Vagina (tissue), 2 donors: ENCODE results near the gene USP20. TPM values are rescaled to one million over a fixed set of nuclear protein-coding genes. Genes with fewer than 3 reads are reported as not detected.

Experiments used
- DNase-seq, 2 donors: peaks; one replicate each; pipeline ENCODE4 v3.0.0-alpha.2; 2017; ENCODE audit errors: extremely low spot score in 2 of 2
- H3K27ac ChIP-seq: fragments of 200-600 bp; sonication (generic); one replicate; pipeline ENCODE4 v1.5.1; 2019
- H3K27me3 ChIP-seq: fragments of 200-600 bp; sonication (generic); one replicate; pipeline ENCODE4 v1.5.1; 2019
- H3K36me3 ChIP-seq, 2 donors: fragments of 200-600 bp; sonication (generic); one replicate each; pipeline ENCODE4 v1.5.1; 2017 to 2019
- H3K4me1 ChIP-seq: fragments of 200-600 bp; sonication (generic); one replicate; pipeline ENCODE4 v1.5.1; 2019
- H3K4me3 ChIP-seq, 2 donors: fragments of 200-600 bp; sonication (generic); 1 replicate in 1 of 2; 2 replicates in 1 of 2; pipeline ENCODE4 v1.5.1; 2016 to 2019
- H3K9me3 ChIP-seq: fragments of 200-600 bp; sonication (generic); one replicate; pipeline ENCODE4 v1.5.1; 2019
- CTCF ChIP-seq, 3 experiments: fragments of 450-650 bp in 2 of 3; fragments of 200-600 bp in 1 of 3; sonication (generic) in 1 of 3; IDR thresholded peaks; one replicate each; pipeline ENCODE4 v1.5.1; 2017 to 2019; ENCODE audit warnings: antibody characterized with exemption in 3 of 3, mild to moderate bottlenecking in 2 of 3, moderate library complexity in 2 of 3
- POLR2A ChIP-seq, 2 donors: fragments of 450-650 bp; IDR thresholded peaks; one replicate each; pipeline ENCODE4 v1.6.1; 2017; ENCODE audit warnings: antibody characterized with exemption in 2 of 2, mild to moderate bottlenecking in 2 of 2, moderate library complexity in 2 of 2
- POLR2AphosphoS5 ChIP-seq, 2 donors: sonication (generic); formaldehyde crosslinking; IDR thresholded peaks; one replicate each; pipeline ENCODE4 v1.9.0; 2017; ENCODE audit warnings: antibody characterized with exemption in 2 of 2, mild to moderate bottlenecking in 2 of 2, low read depth in 1 of 2; ENCODE audit not compliant: insufficient read depth in 1 of 2
- intact Hi-C: fragments of 100-400 bp; cut with DNase I; formaldehyde crosslinking; loops from one replicate; pipeline ENCODE4 v1.15.1; 2023
- total RNA-seq: library from RNA; depleted of rRNA; stranded (reverse); fragments of >200 nt; gene quantifications from one replicate; pipeline ENCODE4 v1.2.3, GENCODE V29; 2016

Gene USP20
- total RNA-seq, 1 donor from 2014 or later: 29.5 TPM

- no peaks in the 10 kb centered on the region for H3K4me1 ChIP-seq
- no peak for TF ChIP-seq POLR2A (IDR thresholded peaks at IDR 0.05)
- peak in 1 of 2 donors; percentile 66 for TF ChIP-seq POLR2AphosphoS5 (IDR thresholded peaks at IDR 0.05; ENCODE audit: insufficient read depth in 1 of 2, low read depth in 1 of 2)
- no peak for TF ChIP-seq CTCF (IDR thresholded peaks at IDR 0.05)
- peaks cover 0 to 23% of the 10 kb centered on the region in 2 donors for H3K36me3 ChIP-seq
- intact Hi-C loops: no loop called here
- no peak for DNase-seq
- no peaks in the 10 kb centered on the region for H3K9me3 ChIP-seq
- no peak overlapping the region for H3K27ac ChIP-seq
- no peaks in the 10 kb centered on the region for H3K27me3 ChIP-seq
- no peak overlapping the region for H3K4me3 ChIP-seq
Observed at GRCh38 chr9:129868872-129869486, 33.7 kb downstream of the USP20 start.

- no peak overlapping the region for H3K27ac ChIP-seq
- TF ChIP-seq POLR2A (IDR thresholded peaks at IDR 0.05) (no peak), POLR2AphosphoS5 (IDR thresholded peaks at IDR 0.05; ENCODE audit: insufficient read depth in 1 of 2, low read depth in 1 of 2) (no peak), CTCF (IDR thresholded peaks at IDR 0.05) (no peak)
Observed at GRCh38 chr9:129869585-129870501, 34.6 kb downstream of the USP20 start.

GRCh38 chr9:129871046-129871445 lies 35.8 kb downstream of the USP20 start:
- intact Hi-C loops: no loop called here
- TF ChIP-seq POLR2AphosphoS5 (IDR thresholded peaks at IDR 0.05; ENCODE audit: insufficient read depth in 1 of 2, low read depth in 1 of 2) (no peak), CTCF (IDR thresholded peaks at IDR 0.05) (no peak), POLR2A (IDR thresholded peaks at IDR 0.05) (no peak)
- no peaks in the 10 kb centered on the region for H3K27me3 ChIP-seq
- no peak overlapping the region for H3K4me3 ChIP-seq
- H3K36me3 ChIP-seq: peaks cover 9 to 32% of the 10 kb centered on the region in 2 donors
- no peak for DNase-seq
- H3K4me1 ChIP-seq: no peaks in the 10 kb centered on the region
- no peaks in the 10 kb centered on the region for H3K9me3 ChIP-seq
- H3K27ac ChIP-seq: no peak overlapping the region

More at GRCh38 chr9:129869585-129870501, 34.6 kb downstream of the USP20 start:
- intact Hi-C loops: no loop called here
- Histone ChIP-seq H3K36me3 (peaks cover 4 to 32% of the 10 kb centered on the region in 2 donors), H3K9me3 (no peaks in the 10 kb centered on the region), H3K4me1 (no peaks in the 10 kb centered on the region), H3K27me3 (no peaks in the 10 kb centered on the region), H3K4me3 (no peak overlapping the region)
- no peak for DNase-seq

GRCh38 chr9:129873563-129874190 lies 38.4 kb downstream of the USP20 start:
- TF ChIP-seq POLR2A (IDR thresholded peaks at IDR 0.05) (no peak), POLR2AphosphoS5 (IDR thresholded peaks at IDR 0.05; ENCODE audit: insufficient read depth in 1 of 2, low read depth in 1 of 2) (no peak), CTCF (IDR thresholded peaks at IDR 0.05) (no peak)
- Histone ChIP-seq H3K4me3 (no peak overlapping the region), H3K27me3 (no peaks in the 10 kb centered on the region), H3K27ac (no peak overlapping the region), H3K36me3 (peaks cover 9 to 31% of the 10 kb centered on the region in 2 donors), H3K9me3 (no peaks in the 10 kb centered on the region), H3K4me1 (no peaks in the 10 kb centered on the region)
- DNase-seq: no peak
- intact Hi-C loops: no loop called here
